Brain pericyte (primary cell): ENCODE data around the gene WSB1.
"Not testable (repeated sequence)": the region's sequence is repeated elsewhere in the genome, so short reads cannot be mapped to it uniquely, and the experiment has no call there.

Experiments
- DNase-seq: peaks from one replicate; pipeline ENCODE4 v3.0.0-alpha.2; 2012; ENCODE audit warnings: low read depth, low spot score

The WSB1 gene, protein sequence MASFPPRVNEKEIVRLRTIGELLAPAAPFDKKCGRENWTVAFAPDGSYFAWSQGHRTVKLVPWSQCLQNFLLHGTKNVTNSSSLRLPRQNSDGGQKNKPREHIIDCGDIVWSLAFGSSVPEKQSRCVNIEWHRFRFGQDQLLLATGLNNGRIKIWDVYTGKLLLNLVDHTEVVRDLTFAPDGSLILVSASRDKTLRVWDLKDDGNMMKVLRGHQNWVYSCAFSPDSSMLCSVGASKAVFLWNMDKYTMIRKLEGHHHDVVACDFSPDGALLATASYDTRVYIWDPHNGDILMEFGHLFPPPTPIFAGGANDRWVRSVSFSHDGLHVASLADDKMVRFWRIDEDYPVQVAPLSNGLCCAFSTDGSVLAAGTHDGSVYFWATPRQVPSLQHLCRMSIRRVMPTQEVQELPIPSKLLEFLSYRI

DNA sequence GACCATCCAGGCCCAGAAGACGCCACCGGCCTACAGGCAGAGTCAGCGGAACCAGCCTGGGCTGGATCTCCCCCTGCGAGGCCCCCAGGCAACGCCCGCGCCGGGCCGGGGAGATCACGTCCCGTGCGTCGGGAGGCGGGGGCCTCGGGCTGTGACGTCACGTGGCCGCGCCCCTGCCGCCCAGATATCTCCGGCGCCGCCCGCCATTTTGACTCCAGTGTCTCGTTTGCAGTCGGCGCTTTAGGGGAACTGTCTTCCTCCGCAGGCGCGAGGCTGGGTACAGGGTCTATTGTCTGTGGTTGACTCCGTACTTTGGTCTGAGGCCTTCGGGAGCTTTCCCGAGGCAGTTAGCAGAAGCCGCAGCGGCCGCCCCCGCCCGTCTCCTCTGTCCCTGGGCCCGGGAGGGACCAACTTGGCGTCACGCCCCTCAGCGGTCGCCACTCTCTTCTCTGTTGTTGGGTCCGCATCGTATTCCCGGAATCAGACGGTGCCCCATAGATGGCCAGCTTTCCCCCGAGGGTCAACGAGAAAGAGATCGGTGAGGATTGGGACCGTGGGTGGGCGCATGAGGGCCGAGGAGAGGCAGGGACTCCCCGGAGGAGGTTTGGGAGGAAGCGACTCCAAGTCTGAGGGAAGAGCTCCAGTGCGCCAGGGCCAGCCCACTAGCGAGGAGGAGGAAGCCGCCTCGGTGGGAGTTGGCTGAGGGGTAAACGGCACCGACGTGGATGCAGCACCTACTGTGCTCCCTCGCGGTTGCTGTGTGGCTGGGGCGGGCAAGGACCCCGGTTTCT, at the start of gene WSB1:
TSS of gene WSB1 (plus strand) at position 217 of the 791 bp plus-strand sequence. CDS start at position 499, 282 bp downstream.
- DNase-seq, result peak; percentile 81

DNA sequence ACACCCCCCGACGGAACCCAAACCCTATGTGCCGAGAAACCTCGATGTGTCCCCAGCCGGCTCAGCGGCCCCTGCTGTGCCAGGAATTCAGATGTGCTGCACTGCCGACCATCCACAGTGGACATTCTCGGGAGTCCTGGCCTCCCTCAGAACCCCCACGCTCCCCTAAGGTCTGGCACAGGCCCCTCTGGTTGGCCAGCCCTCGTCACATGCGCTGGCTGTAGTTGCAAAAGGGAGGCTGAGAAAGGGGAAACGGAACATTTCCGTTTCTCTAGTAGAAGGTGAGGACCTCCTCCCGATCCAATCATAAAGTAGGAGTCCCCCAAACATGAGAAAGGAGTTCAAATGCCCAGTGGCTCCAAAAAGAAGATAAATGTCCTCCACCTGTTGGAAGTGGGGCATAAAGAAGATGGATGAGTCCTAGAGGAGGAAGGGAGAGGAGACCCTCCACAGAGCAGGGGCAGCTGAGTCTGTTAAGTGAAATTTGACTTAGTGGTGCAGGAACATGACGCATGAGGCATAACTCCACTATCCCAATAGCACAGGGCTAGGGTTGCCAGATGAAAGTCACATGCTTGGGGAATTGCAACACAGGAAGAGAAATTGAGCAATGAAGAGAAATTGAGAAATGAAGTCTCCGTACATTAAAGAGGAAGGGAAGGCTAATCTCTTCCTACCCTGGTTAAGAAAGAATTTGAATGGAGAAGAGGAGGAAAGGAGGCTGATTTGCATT, 49.3 kb upstream of the WSB1 start:
- DNase-seq, result peak; percentile 68

DNA sequence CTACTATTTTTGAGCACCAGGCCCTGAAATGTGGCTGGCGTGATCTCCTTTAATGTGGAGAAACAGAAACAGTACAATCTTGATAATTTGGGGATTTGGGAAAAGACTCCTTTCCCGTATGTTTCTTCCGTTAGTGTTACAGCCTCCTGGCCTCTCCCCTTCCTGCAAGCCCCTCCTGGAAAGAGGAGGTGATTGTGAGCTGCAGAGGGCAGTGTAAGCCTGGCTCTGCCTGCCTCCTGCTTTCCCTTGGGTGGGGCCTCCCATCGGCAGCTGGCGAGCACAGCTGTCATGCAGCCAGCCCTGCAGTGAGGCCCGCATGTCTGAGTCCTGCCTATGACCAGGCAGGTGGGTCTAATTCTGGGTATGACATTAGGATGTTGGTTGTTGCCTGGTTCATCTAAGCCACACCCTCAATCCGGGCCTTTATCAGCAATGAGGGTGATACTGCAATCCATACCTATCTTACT, 48.7 kb upstream of the WSB1 start:
- DNase-seq, result no peak

DNA sequence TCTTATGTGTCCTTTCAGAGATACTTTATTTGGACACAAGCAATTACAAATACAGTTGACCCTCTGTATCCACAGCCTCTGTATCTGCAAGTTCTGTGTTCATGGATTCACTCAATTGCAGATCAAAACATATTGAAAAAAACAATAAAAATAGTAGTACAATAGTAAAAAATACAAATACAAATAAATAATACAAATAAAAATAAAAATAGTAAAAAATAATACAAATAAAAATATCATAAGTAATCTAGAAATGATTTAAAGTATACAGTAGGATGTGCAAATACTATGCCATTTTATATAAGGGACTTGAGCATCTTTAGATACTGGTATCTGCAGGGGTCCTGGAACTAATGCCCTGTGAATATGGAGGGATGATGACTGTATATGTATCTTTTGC, 47.4 kb upstream of the WSB1 start:
- no peak for DNase-seq

DNA sequence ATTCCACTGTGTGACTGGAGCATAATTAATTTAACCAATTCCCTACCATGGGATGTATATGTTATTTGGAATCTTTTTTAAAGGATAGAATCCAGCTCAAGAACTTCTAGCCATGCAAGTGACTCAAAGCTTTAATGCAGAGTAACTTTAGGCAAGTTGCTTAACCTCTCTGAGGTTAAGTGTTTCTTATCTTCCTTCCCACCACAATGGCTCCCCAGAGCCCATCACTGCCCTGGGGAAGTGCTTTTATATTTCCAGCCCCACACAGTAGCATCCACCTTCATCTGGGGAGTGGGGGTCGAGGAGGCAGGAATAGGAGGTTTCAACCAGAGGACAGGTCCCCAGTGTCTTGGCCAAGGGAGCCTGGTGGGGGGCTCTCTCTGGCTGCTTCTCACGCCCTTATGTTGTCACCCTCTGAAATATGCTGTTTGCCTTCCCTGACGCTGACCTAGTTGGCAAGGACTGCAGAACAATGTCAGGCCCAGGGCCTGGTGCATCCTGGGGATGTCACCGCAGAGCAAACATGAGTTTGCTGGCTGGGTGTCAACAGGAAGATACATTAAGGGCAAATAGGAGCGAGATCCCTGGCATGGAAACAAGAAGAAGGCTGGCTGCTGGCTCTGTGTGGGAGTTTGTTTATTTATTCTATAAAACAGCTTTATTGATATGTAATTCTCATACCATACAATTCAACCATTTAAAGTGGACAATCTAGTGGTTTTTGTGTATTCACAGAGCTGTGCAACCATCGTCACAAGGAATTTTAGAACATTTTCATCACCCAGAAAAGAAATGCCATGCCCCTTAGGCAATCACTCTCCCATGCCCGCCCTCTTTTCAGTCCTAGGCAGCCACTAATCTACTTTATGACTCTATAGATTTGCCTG, 46.6 kb upstream of the WSB1 start:
- peak; percentile 43 for DNase-seq

DNA sequence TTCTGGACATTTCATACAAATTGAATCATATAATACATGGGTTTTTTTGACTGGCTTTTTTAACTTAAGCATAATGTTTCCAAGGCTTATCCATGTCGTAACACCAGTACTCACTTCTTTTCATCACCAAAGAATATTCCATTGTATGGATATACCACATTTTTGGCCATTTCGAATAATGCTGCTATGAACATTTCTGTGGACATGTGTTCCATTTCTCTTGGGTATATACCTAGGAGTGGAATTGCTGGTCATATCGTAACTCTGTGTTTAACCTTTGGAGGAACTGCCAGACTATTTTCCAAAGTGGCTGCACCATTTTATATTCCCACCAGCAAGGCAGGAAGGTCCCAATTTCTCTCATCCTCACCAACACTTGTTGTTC, 46.0 kb upstream of the WSB1 start:
- DNase-seq, result no peak

DNA sequence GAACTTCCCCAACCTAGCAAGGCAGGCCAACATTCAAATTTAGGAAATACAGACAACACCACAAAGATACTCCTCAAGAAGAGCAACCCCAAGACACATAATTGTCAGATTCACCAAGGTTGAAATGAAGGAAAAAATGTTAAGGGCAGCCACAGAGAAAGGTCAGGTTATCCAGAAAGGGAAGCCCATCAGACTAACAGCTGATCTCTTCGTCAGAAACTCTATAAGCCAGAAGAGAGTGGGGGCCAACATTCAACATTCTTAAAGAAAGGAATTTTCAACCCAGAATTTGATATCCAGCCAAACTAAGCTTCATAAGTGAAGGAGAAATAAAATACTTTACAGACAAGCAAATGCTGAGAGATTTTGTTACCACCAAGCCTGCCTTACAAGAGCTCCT, 43.1 kb upstream of the WSB1 start:
- not testable (repeated sequence) for DNase-seq

DNA sequence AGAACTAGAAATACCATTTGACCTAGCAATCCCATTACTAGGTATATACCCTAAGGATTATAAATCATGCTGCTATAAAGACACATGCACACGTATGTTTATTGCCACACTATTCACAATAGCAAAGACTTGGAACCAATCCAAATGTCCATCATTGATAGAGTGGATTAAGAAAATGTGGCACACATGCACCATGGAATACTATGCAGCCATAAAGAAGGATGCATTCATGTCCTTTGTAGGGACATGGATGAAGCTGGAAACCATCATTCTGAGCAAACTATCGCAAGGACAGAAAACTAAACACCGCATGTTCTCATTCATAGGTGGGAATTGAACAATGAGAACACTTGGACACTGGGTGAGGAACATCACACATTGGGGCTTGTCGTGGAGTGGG, 39.1 kb upstream of the WSB1 start:
- DNase-seq, result not testable (repeated sequence)

DNA sequence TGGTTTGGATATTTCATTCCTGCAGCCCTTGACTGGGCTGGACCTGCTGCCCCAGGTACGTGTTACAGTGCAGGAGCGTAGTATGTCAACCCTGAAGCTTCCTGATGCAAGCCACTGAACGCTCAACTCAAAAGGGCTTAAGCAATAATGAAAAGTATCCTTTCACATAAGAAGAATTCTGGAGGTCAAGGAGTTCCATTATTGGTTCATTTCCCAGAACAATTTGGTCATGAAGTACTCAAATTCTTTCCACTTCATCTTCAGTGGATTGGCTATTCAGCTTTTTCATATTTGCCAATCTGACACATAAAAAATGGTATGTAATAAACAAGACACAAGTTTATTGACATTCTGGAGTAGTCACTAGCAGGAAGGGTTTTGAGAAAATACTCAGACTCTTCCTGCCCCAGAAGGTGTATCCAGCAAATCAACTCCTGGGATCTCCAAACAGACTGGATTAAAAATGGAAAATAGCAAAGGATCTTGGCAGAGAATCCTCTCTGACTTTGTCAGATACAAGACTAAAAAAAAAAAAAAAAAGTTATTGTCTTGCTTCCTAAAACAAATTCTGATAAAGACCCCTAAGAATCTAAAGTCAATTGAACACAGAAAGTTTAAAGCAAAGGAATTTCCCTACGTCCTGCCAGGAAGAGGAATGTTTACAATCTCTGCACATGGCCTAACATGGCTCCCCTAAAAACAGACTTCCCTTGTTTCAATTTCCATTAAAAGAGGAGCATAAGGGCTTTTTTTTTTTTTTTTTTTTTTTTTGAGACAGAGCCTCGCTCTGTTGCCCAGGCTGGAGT, 37.5 kb upstream of the WSB1 start:
- DNase-seq, result no peak

DNA sequence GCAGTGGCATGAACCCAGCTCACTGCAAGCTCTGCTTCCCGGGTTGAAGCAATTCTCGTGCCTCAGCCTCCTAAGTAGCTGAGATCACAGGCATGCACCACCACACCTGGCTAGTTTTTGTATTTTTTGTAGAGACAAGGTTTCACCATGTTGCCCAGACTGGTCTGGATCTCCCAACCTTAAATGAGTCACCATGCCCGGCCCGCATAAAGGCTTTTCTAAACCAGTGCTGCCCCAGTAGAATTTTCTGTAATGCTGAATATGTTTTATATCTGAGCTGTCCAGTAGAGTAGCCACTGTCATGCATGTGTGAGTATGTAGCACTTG, 36.9 kb upstream of the WSB1 start:
- no peak for DNase-seq

DNA sequence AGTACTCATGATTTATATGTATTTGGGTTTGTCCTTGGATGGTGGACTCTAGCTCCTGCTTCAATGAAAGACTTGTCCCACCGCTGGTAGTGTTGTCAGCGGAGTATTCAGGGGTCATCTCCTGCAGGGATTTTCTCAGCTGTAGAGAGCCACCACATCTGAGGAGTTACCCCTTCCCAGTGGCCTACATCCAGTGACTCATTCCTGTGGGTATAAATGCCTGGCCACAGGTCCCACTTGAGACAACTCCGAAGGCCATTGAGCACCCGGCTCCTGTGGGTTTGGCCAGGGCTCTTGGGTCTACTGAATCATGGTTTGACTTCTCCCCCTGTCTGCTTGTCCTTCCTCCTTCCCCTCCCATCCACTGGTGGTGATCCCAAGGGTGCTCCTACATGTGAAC, 34.6 kb upstream of the WSB1 start:
- DNase-seq, result no peak

DNA sequence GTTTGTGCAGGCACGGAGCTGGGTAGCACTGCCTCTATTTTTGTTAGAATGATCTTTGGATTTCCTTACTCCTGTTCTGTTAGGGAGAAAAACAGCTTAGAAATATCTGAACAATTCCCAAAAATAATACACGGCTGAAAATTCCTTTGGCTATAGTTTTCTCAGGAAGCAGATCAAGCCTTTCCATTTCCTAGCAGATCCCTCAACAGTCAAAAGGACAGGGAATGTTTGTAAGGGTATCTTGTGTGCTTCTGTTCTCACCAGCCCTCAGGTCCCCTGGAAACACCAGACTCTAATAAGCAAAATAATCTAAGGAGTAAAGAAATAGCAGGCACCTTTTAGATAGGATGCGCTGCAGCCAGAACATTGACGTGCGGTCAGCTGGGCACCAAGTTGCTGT, 30.5 kb upstream of the WSB1 start:
- DNase-seq, result no peak

DNA sequence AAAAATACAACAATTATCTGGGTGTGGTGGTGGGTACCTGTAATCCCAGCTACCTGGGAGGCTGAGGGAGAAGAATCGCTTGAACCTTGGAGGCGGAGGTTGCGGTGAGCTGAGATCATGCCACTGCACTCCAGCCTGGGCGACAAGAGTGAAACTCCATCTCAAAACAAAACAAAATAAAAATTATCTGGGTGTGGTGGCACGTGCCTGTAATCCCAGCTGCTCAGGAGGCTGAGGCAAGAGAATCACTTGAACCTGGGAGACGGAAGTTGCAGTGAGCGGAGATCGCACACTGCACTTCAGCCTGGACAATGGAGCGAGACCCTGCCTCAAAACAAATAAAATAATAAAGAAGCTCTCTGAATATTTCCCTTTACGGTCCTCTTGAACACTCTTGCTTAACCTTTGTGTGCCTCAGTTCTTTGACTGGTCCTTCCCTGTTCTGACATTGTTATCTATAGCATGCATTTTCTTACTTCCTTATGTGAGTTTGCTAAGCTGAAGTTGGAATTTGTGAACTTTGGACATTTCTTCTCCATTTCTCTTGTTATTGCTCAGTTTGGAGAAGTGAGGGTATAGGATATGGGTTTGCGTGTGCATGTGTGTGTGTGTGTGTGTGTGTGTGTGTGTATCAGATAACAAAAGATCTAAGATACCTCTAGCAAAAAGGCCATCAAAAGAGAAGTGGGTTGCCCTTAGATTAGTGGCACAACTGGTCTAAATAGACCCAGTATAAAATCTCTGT, 29.7 kb upstream of the WSB1 start:
- DNase-seq, result no peak

DNA sequence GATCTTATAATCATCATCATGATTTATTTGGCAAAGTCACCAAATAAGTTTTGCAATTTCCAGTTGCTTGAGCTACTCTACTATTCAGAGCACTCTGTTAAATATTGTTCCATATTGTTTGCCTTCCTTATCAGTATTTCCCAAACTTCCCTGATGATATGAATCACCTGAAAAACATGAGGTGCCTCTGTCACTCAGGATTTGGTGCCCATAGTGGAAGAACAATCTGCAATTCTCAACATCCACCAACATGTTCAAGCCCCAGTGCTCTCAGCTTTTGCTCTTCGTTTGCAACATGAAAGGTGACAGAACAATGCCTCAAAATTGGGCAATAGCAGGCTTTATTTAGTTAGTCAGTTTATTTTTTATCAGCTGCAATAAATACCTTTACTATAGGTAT, 28.6 kb upstream of the WSB1 start:
- DNase-seq, result no peak

DNA sequence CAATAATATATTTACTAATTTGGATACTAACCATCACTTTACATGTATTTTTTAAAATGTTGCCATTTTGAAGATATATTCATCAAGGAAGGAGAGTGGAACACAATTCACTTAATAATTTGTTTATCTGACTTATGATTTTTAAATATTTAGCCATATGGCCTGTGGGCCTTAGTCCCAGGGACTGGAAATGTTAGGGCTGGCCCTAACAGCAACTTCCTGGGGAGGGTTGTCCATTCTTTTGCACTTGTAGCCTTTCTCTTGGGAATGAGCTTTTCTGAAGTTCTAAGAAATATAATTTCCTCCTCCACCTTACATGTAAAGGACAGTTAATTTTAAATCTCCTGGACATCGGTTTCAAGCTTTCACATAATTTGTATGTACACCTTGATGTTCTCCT, 27.7 kb upstream of the WSB1 start:
- no peak for DNase-seq

DNA sequence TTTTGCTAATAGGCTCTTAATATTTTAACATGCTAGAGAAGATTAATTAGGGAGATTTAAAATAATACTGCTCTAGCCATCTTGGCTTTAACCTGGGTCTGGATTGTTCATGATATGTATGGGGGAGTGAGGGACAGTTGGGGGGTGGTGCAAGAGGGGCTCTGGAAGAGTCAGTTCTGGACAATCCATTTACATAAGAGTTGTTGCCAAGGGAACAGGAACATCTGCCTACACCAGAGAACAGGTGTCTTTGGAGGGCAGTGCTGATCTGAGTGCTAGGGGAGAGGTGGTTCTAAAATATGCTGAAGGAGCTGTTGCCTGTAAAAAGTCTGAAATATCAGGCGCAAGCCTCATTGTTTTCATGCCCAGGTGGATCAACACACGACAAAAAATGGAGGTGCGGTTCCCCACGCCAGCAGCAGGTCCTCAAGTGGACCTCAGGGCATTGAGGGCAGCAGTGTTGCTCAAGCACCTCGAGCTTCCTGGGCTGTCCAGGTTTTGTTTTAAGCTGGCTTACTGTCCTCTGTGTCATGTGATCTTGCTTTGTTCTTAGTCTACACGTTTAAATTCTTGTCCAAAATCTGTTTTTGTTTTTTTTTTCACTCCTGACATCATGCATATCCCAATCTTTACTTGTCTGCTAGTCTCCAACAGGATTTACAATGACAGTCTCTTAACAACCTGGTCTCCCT, 25.4 kb upstream of the WSB1 start:
- no peak for DNase-seq

DNA sequence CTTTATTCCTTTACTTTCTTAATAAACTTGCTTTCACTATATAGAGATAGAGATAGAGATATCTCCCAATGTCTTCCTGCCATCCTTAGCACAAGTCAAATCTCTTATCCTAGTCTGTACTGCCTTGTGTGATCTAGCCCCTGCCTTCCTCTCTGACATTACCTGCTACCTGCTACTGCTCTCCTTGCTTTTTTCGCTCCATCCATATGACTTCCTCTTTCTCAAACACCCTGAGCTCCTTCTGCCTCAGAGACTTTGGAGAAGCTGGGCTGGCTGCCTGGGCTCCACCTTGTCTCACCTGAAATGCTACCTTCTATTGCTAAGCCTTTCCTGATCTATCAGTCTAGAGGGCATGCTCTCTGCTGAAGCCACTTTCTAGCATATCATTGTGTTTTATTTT, 24.7 kb upstream of the WSB1 start:
- DNase-seq, result no peak

DNA sequence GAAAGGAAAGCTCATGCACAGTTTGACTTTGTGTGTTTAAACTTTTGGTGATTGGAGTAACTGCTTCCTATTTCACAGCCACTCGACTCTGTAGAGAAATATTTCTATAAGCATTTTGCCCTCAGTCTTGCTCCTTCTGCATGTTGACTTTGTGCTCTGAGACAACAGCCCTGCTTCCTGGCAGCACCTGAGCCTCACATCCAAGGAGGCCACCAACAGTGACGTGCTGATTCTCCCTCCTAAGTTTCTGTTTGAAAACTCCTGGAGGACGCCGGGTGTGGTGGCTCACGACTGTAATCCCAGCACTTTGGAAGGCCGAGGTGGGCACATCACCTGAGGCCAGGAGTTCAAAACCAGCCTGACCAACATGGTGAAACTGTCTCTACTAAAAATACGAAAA, 23.9 kb upstream of the WSB1 start:
- no peak for DNase-seq

DNA sequence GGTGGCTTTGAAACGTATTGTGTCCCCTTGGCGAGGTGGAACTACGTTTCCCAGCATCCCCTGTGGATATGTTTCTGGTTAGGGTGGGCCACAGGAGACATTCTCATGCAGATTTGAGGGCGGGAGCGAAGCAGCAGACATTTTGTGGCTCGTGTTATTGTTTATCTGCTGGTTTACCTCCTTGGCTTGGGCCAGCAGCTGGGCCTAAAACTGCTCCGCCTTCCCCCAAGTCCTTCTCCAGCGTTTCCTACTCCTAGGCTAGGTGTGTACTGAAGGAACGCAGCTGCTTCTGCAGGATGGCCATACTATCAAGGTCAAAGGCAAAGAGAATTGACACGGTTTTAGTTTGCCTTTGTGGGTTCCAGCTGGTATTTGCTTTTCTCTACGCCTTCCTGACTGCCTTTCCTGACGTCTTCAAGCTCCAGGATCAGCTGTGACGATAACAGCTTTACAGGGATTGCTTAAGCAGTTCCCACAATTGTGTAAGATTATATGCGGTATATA, 17.2 kb upstream of the WSB1 start:
- DNase-seq, result no peak
